ENCODE results near the gene ALS2CL.

Gene ALS2CL

GRCh38 chr3:46725621-46726314 lies 32.3 kb upstream of the ALS2CL start:
- DNase-seq (ENCODE audit: low spot score in 2 of 2): no peak
- no peak for ATAC-seq (replicated peaks; ENCODE audit: extremely low read depth, poor library complexity, severe bottlenecking)
- H3K4me3 Mint-ChIP-seq: no peak overlapping the region
- no peaks in the 10 kb centered on the region for H3K9me3 Mint-ChIP-seq
- H3K27me3 Mint-ChIP-seq: peaks cover 34% of the 10 kb centered on the region
- H3K36me3 Mint-ChIP-seq (ENCODE audit: insufficient read depth): no peaks in the 10 kb centered on the region
- no peak overlapping the region for H3K27ac Mint-ChIP-seq (ENCODE audit: low read depth)
- H3K4me1 Mint-ChIP-seq: no peaks in the 10 kb centered on the region

GRCh38 chr3:46724424-46724823 lies 30.9 kb upstream of the ALS2CL start:
- Mint-ChIP-seq H3K36me3 (ENCODE audit: insufficient read depth) (no peaks in the 10 kb centered on the region), H3K27me3 (peaks cover 40% of the 10 kb centered on the region), H3K4me3 (no peak overlapping the region)

GRCh38 chr3:46722443-46722842 lies 29.0 kb upstream of the ALS2CL start:
- Mint-ChIP-seq H3K4me3 (no peak overlapping the region), H3K9me3 (no peaks in the 10 kb centered on the region), H3K4me1 (no peaks in the 10 kb centered on the region), H3K27ac (ENCODE audit: low read depth) (no peak overlapping the region), H3K36me3 (ENCODE audit: insufficient read depth) (no peaks in the 10 kb centered on the region), H3K27me3 (peaks cover 46% of the 10 kb centered on the region)
- no peak for ATAC-seq (replicated peaks; ENCODE audit: extremely low read depth, poor library complexity, severe bottlenecking)
- DNase-seq (ENCODE audit: low spot score in 2 of 2): no peak

More at GRCh38 chr3:46724424-46724823, 30.9 kb upstream of the ALS2CL start:
- no peak for DNase-seq (ENCODE audit: low spot score in 2 of 2)
- H3K4me1 Mint-ChIP-seq: no peaks in the 10 kb centered on the region
- H3K27ac Mint-ChIP-seq (ENCODE audit: low read depth): peak overlapping the region; percentile 12
- no peak for ATAC-seq (replicated peaks; ENCODE audit: extremely low read depth, poor library complexity, severe bottlenecking)
- H3K9me3 Mint-ChIP-seq: no peaks in the 10 kb centered on the region

- Mint-ChIP-seq H3K36me3 (ENCODE audit: insufficient read depth) (no peaks in the 10 kb centered on the region), H3K9me3 (no peaks in the 10 kb centered on the region), H3K4me3 (no peak overlapping the region), H3K27me3 (peaks cover 34% of the 10 kb centered on the region), H3K27ac (ENCODE audit: low read depth) (no peak overlapping the region), H3K4me1 (no peaks in the 10 kb centered on the region)
- ATAC-seq (replicated peaks; ENCODE audit: extremely low read depth, poor library complexity, severe bottlenecking) (no peak), DNase-seq (ENCODE audit: low spot score in 2 of 2) (no peak)
These were observed 27.5 kb upstream of the ALS2CL start for GRCh38 chr3:46721009-46721408.

GRCh38 chr3:46719735-46720271 lies 26.3 kb upstream of the ALS2CL start:
- Mint-ChIP-seq H3K4me1 (no peaks in the 10 kb centered on the region), H3K9me3 (no peaks in the 10 kb centered on the region), H3K27ac (ENCODE audit: low read depth) (no peak overlapping the region), H3K27me3 (peaks cover 29% of the 10 kb centered on the region), H3K4me3 (no peak overlapping the region), H3K36me3 (ENCODE audit: insufficient read depth) (no peaks in the 10 kb centered on the region)
- ATAC-seq (replicated peaks; ENCODE audit: extremely low read depth, poor library complexity, severe bottlenecking) (no peak), DNase-seq (ENCODE audit: low spot score in 2 of 2) (no peak)

GRCh38 chr3:46719044-46719565 lies 25.6 kb upstream of the ALS2CL start:
- Mint-ChIP-seq H3K27me3 (peaks cover 29% of the 10 kb centered on the region), H3K4me3 (no peak overlapping the region), H3K4me1 (no peaks in the 10 kb centered on the region), H3K9me3 (no peaks in the 10 kb centered on the region), H3K36me3 (ENCODE audit: insufficient read depth) (no peaks in the 10 kb centered on the region), H3K27ac (ENCODE audit: low read depth) (no peak overlapping the region)
- DNase-seq (ENCODE audit: low spot score in 2 of 2) (no peak), ATAC-seq (replicated peaks; ENCODE audit: extremely low read depth, poor library complexity, severe bottlenecking) (no peak)

GRCh38 chr3:46717447-46718231 lies 24.2 kb upstream of the ALS2CL start, which contains the start of gene PRSS50:
PRSS50 (minus strand) TSS chr3:46717869; CDS start chr3:46717824, 45 bp downstream.
- Mint-ChIP-seq H3K4me3 (no peak within 1 kb of the TSS), H3K9me3 (no peaks in the 10 kb centered on the region), H3K36me3 (ENCODE audit: insufficient read depth) (no peaks in the 10 kb centered on the region), H3K4me1 (no peaks in the 10 kb centered on the region), H3K27me3 (peaks cover 29% of the 10 kb centered on the region), H3K27ac (ENCODE audit: low read depth) (no peak within 1 kb of the TSS)
- DNase-seq (ENCODE audit: low spot score in 2 of 2) (no peak), ATAC-seq (replicated peaks; ENCODE audit: extremely low read depth, poor library complexity, severe bottlenecking) (no peak)

GRCh38 chr3:46716461-46717441 lies 23.3 kb upstream of the ALS2CL start:
- no peak for DNase-seq (ENCODE audit: low spot score in 2 of 2)
- no peak overlapping the region for H3K27ac Mint-ChIP-seq (ENCODE audit: low read depth)
- H3K36me3 Mint-ChIP-seq (ENCODE audit: insufficient read depth): no peaks in the 10 kb centered on the region
- H3K4me3 Mint-ChIP-seq: no peak overlapping the region
- H3K4me1 Mint-ChIP-seq: no peaks in the 10 kb centered on the region
- H3K27me3 Mint-ChIP-seq: peaks cover 29% of the 10 kb centered on the region
- no peaks in the 10 kb centered on the region for H3K9me3 Mint-ChIP-seq
- no peak for ATAC-seq (replicated peaks; ENCODE audit: extremely low read depth, poor library complexity, severe bottlenecking)

- Mint-ChIP-seq H3K4me1 (no peaks in the 10 kb centered on the region), H3K27ac (ENCODE audit: low read depth) (no peak overlapping the region), H3K9me3 (no peaks in the 10 kb centered on the region), H3K27me3 (peaks cover 29% of the 10 kb centered on the region), H3K4me3 (no peak overlapping the region), H3K36me3 (ENCODE audit: insufficient read depth) (no peaks in the 10 kb centered on the region)
- DNase-seq (ENCODE audit: low spot score in 2 of 2) (no peak), ATAC-seq (replicated peaks; ENCODE audit: extremely low read depth, poor library complexity, severe bottlenecking) (no peak)
These were observed 22.2 kb upstream of the ALS2CL start for GRCh38 chr3:46715507-46716175.

- no peak overlapping the region for H3K4me3 Mint-ChIP-seq
- H3K9me3 Mint-ChIP-seq: no peaks in the 10 kb centered on the region
- peaks cover 27% of the 10 kb centered on the region for H3K27me3 Mint-ChIP-seq
- DNase-seq (ENCODE audit: low spot score in 2 of 2) (no peak), ATAC-seq (replicated peaks; ENCODE audit: extremely low read depth, poor library complexity, severe bottlenecking) (no peak)
- no peaks in the 10 kb centered on the region for H3K4me1 Mint-ChIP-seq
- H3K27ac Mint-ChIP-seq (ENCODE audit: low read depth): no peak overlapping the region
- H3K36me3 Mint-ChIP-seq (ENCODE audit: insufficient read depth): no peaks in the 10 kb centered on the region
These were observed 21.4 kb upstream of the ALS2CL start for GRCh38 chr3:46714728-46715506.

GRCh38 chr3:46713898-46714552 lies 20.5 kb upstream of the ALS2CL start:
- DNase-seq (ENCODE audit: low spot score in 2 of 2) (no peak), ATAC-seq (replicated peaks; ENCODE audit: extremely low read depth, poor library complexity, severe bottlenecking) (no peak)
- no peak overlapping the region for H3K4me3 Mint-ChIP-seq
- no peaks in the 10 kb centered on the region for H3K4me1 Mint-ChIP-seq
- H3K27ac Mint-ChIP-seq (ENCODE audit: low read depth): no peak overlapping the region
- no peaks in the 10 kb centered on the region for H3K36me3 Mint-ChIP-seq (ENCODE audit: insufficient read depth)
- peaks cover 18% of the 10 kb centered on the region for H3K27me3 Mint-ChIP-seq
- H3K9me3 Mint-ChIP-seq: no peaks in the 10 kb centered on the region
